SK-N-SH (cell line): ENCODE results near the gene APOC3. TPM values are rescaled to one million over a fixed set of nuclear protein-coding genes. Genes with fewer than 3 reads are reported as not detected.

Source experiments
- CTCF ChIA-PET: fragments of 300-600, 350-600 bp; formaldehyde crosslinking; extraction: SDS; loops from one replicate; lab custom pipeline; 2021; lab: Yijun Ruan, JAX
- POLR2A ChIA-PET: fragments of 350-600 bp; sonication (Branson Sonifier 250); formaldehyde crosslinking; extraction: SDS; loops from one replicate; lab custom pipeline; 2020; ENCODE audit warnings: antibody characterized with exemption, inconsistent platforms; lab: Yijun Ruan, JAX
- DNase-seq: peaks from one replicate; pipeline ENCODE4 v3.0.0; 2012
- H2AFZ ChIP-seq: fragments of 200-600 bp; sonication (generic); 2 replicates; pipeline ENCODE4 v1.8.1; 2016; ENCODE audit warnings: antibody characterized with exemption, mild to moderate bottlenecking, low read depth
- H3F3A ChIP-seq: fragments of 200-600 bp; sonication (generic); replicated peaks from 2 replicates; pipeline ENCODE3; 2016; ENCODE audit warnings: antibody characterized with exemption, mild to moderate bottlenecking; ENCODE audit not compliant: insufficient read depth
- H3K27ac ChIP-seq, 2 experiments: fragments of 200-500 bp in 1 of 2; fragments of 200-600 bp in 1 of 2; sonication (Bioruptor generic) in 1 of 2; sonication (generic), shearing (Covaris generic) in 1 of 2; 2 replicates each; pipeline versions ENCODE4 v1.5.1 to v1.6.1; 2014 to 2016; ENCODE audit warnings: low read depth in 2 of 2, inconsistent platforms in 1 of 2, low read length in 1 of 2, mild to moderate bottlenecking in 1 of 2, mixed read lengths in 1 of 2
- H3K27me3 ChIP-seq: fragments of 200-600 bp; sonication (generic), shearing (Covaris generic); 2 replicates; pipeline ENCODE4 v1.6.1; 2016; ENCODE audit warnings: mixed run types; ENCODE audit not compliant: insufficient read depth
- H3K36me3 ChIP-seq, 2 experiments: fragments of 200-500 bp in 1 of 2; fragments of 200-600 bp in 1 of 2; sonication (Bioruptor generic) in 1 of 2; sonication (generic) in 1 of 2; replicated peaks in 1 of 2; 2 replicates each; pipeline versions ENCODE3 to v1.5.1; 2014 to 2016; ENCODE audit warnings: low read length in 1 of 2, mild to moderate bottlenecking in 1 of 2; ENCODE audit not compliant: insufficient read depth in 2 of 2, control insufficient read depth in 1 of 2
- H3K4me1 ChIP-seq, 2 experiments: fragments of 200-500 bp in 1 of 2; fragments of 200-600 bp in 1 of 2; sonication (Bioruptor generic) in 1 of 2; sonication (generic), shearing (Covaris generic) in 1 of 2; 2 replicates each; pipeline versions ENCODE4 v1.5.1 to v1.6.1; 2014 to 2016; ENCODE audit warnings: low read depth in 1 of 2, low read length in 1 of 2, mixed run types in 1 of 2; ENCODE audit not compliant: insufficient read depth in 2 of 2, control insufficient read depth in 1 of 2
- H3K4me2 ChIP-seq: fragments of 200-600 bp; sonication (generic), shearing (Covaris generic); 2 replicates; pipeline ENCODE4 v1.6.1; 2017; ENCODE audit warnings: mixed run types
- H3K4me3 ChIP-seq, 2 experiments: fragments of 200-500 bp in 1 of 2; fragments of 200-600 bp in 1 of 2; sonication (Bioruptor generic) in 1 of 2; sonication (generic), shearing (Covaris generic) in 1 of 2; 2 replicates each; pipeline versions ENCODE4 v1.5.1 to v1.8.1; 2014 to 2016; ENCODE audit warnings: low read depth in 2 of 2, inconsistent platforms in 1 of 2, low read length in 1 of 2, mild to moderate bottlenecking in 1 of 2, mixed read lengths in 1 of 2, moderate library complexity in 1 of 2
- H3K79me2 ChIP-seq: fragments of 200-600 bp; sonication (generic); 2 replicates; pipeline ENCODE4 v1.8.1; 2017; ENCODE audit warnings: mild to moderate bottlenecking; ENCODE audit not compliant: insufficient read depth
- H3K9ac ChIP-seq: fragments of 200-600 bp; sonication (generic); 2 replicates; pipeline ENCODE4 v1.6.1; 2017; ENCODE audit warnings: mixed run types
- H3K9me2 ChIP-seq: fragments of 200-600 bp; sonication (generic); 2 replicates; pipeline ENCODE4 v1.6.1; 2017; ENCODE audit warnings: mixed run types
- H3K9me3 ChIP-seq: fragments of 200-600 bp; sonication (generic); 2 replicates; pipeline ENCODE4 v1.6.1; 2017; ENCODE audit warnings: mixed run types, mild to moderate bottlenecking, moderate library complexity
- H4K20me1 ChIP-seq: fragments of 200-600 bp; sonication (generic); 2 replicates; pipeline ENCODE4 v1.6.1; 2017; ENCODE audit warnings: mild to moderate bottlenecking, mixed run types; ENCODE audit not compliant: insufficient read depth
- ELF1 ChIP-seq: IDR thresholded peaks from 2 replicates; pipeline ENCODE4 v1.4.0; 2012
- EP300 ChIP-seq, 2 experiments: IDR thresholded peaks; 2 replicates each; pipeline versions ENCODE4 v1.4.0 to v1.6.1; 2012; ENCODE audit warnings: borderline replicate concordance in 1 of 2, low read depth in 1 of 2, low read length in 1 of 2
- GABPA ChIP-seq: IDR thresholded peaks from 2 replicates; pipeline ENCODE4 v1.4.0; 2012; ENCODE audit warnings: low read depth, mild to moderate bottlenecking
- GATA2 ChIP-seq: sonication (generic); formaldehyde crosslinking; IDR thresholded peaks from 2 replicates; pipeline ENCODE4 v1.5.0; 2020; ENCODE audit warnings: mild to moderate bottlenecking, missing genetic modification reagents
- MEF2A ChIP-seq: IDR thresholded peaks from 2 replicates; pipeline ENCODE4 v1.4.0; 2012; ENCODE audit warnings: low read depth, borderline replicate concordance
- MXI1 ChIP-seq: IDR thresholded peaks from 2 replicates; pipeline ENCODE4 v1.6.1; 2012; ENCODE audit warnings: mild to moderate bottlenecking, low read depth, low read length, improper control_type of control experiment
- NFIC ChIP-seq: IDR thresholded peaks from 2 replicates; pipeline ENCODE4 v1.4.0; 2012; ENCODE audit warnings: borderline replicate concordance
- POLR2AphosphoS5 ChIP-seq: IDR thresholded peaks from 2 replicates; pipeline ENCODE4 v1.6.1; 2012; ENCODE audit warnings: low read depth, low read length
- RXRA ChIP-seq: IDR thresholded peaks from 2 replicates; pipeline ENCODE4 v1.4.0; 2012; ENCODE audit warnings: low read depth, mild to moderate bottlenecking, borderline replicate concordance
- TAF1 ChIP-seq: IDR thresholded peaks from 2 replicates; pipeline ENCODE4 v1.6.1; 2012; ENCODE audit warnings: low read depth, mild to moderate bottlenecking, low read length, moderate library complexity, borderline replicate concordance
- TCF12 ChIP-seq: IDR thresholded peaks from 2 replicates; pipeline ENCODE4 v1.4.0; 2012
- TEAD4 ChIP-seq: IDR thresholded peaks from 2 replicates; pipeline ENCODE4 v1.4.0; 2012; ENCODE audit warnings: mild to moderate bottlenecking, borderline replicate concordance; ENCODE audit not compliant: insufficient read depth
- WGBS: methylation state at CpG from one replicate; pipeline ENCODE4 v1.1.6; 2017; ENCODE audit warnings: low lambda C conversion rate; 5-methylcytosine and 5-hydroxymethylcytosine counted together
- polyA plus RNA-seq, 3 experiments: library from polyadenylated mRNA; depleted of rRNA; stranded (reverse); fragments of >200 nt; gene quantifications; 2 replicates each; pipeline ENCODE4 v1.2.3, GENCODE V29; 2012
- TF ChIP-seq, protein P1 (sequence below): fragments of 200-600 bp; sonication (generic); IDR thresholded peaks from 2 replicates; pipeline ENCODE4 v1.6.1; 2017; ENCODE audit warnings: antibody characterized with exemption, mild to moderate bottlenecking, moderate library complexity
- TF ChIP-seq, protein P2 (sequence below): IDR thresholded peaks from 2 replicates; pipeline ENCODE4 v1.4.0; 2012; ENCODE audit warnings: low read depth, borderline replicate concordance
- TF ChIP-seq, protein P3 (sequence below): IDR thresholded peaks from 2 replicates; pipeline ENCODE4 v1.6.1; 2012; ENCODE audit warnings: mild to moderate bottlenecking, low read depth, low read length, moderate library complexity

APOC3 gene
- polyA plus RNA-seq, 1 of the 3 experiments (the other 2 are of a cell fraction), result not detected

DNA sequence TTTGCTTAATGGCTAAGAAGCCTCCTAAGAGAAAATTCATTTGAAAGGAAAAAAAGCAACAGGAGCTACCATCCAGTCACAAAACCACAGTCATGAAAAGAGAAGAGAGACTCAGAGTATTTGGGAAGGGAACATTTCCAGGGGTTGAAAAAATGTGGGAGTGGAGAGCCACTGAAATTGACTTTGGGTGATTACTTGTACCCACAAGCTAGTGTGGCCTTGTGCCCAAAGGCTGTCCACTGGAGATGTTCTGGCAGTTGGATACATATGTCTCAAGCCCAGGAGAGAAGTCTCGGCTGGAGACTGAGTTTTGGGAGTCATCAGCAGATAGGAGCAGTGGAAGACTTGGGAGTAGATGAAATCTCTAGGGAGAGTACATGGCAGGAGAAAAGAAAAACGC lies 34.9 kb upstream of the APOC3 start:
- Histone ChIP-seq H3K79me2 (no peaks in the 10 kb centered on the region), H3K27ac (no peak overlapping the region), H3K9me2 (no peaks in the 10 kb centered on the region), H3K9ac (no peak overlapping the region), H3K27me3 (no peaks in the 10 kb centered on the region), H4K20me1 (no peaks in the 10 kb centered on the region), H3K9me3 (no peaks in the 10 kb centered on the region), H2AFZ (no peak overlapping the region), H3K4me2 (no peak overlapping the region), H3K36me3 (no peaks in the 10 kb centered on the region), H3F3A (peaks cover 11% of the 10 kb centered on the region), H3K4me3 (no peak overlapping the region), H3K4me1 (peaks cover 7 to 8% of the 10 kb centered on the region in 2 experiments; a peak in 2 of 4 replicates)
- DNase-seq, result no peak
- CTCF ChIA-PET, result interaction anchor here (1.6 to 11.4 kb wide), 3 partner anchors 24 to 437 kb away, joined by 3 to 268 read pairs (median 4); partner anchors contain the start of genes PCSK7 and SIK3
- 84% methylated on average over 2 of the region's 2 CpGs for WGBS
- TF ChIP-seq ELF1, result no peak
- TF ChIP-seq, protein P1, sequence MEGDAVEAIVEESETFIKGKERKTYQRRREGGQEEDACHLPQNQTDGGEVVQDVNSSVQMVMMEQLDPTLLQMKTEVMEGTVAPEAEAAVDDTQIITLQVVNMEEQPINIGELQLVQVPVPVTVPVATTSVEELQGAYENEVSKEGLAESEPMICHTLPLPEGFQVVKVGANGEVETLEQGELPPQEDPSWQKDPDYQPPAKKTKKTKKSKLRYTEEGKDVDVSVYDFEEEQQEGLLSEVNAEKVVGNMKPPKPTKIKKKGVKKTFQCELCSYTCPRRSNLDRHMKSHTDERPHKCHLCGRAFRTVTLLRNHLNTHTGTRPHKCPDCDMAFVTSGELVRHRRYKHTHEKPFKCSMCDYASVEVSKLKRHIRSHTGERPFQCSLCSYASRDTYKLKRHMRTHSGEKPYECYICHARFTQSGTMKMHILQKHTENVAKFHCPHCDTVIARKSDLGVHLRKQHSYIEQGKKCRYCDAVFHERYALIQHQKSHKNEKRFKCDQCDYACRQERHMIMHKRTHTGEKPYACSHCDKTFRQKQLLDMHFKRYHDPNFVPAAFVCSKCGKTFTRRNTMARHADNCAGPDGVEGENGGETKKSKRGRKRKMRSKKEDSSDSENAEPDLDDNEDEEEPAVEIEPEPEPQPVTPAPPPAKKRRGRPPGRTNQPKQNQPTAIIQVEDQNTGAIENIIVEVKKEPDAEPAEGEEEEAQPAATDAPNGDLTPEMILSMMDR, result no peak
- TF ChIP-seq TAF1, result no peak
- TF ChIP-seq POLR2AphosphoS5, result no peak
- no peak for TF ChIP-seq MXI1
- TF ChIP-seq, protein P2, sequence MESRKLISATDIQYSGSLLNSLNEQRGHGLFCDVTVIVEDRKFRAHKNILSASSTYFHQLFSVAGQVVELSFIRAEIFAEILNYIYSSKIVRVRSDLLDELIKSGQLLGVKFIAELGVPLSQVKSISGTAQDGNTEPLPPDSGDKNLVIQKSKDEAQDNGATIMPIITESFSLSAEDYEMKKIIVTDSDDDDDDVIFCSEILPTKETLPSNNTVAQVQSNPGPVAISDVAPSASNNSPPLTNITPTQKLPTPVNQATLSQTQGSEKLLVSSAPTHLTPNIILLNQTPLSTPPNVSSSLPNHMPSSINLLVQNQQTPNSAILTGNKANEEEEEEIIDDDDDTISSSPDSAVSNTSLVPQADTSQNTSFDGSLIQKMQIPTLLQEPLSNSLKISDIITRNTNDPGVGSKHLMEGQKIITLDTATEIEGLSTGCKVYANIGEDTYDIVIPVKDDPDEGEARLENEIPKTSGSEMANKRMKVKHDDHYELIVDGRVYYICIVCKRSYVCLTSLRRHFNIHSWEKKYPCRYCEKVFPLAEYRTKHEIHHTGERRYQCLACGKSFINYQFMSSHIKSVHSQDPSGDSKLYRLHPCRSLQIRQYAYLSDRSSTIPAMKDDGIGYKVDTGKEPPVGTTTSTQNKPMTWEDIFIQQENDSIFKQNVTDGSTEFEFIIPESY, result no peak
- POLR2A ChIA-PET, result no interaction called here

DNA sequence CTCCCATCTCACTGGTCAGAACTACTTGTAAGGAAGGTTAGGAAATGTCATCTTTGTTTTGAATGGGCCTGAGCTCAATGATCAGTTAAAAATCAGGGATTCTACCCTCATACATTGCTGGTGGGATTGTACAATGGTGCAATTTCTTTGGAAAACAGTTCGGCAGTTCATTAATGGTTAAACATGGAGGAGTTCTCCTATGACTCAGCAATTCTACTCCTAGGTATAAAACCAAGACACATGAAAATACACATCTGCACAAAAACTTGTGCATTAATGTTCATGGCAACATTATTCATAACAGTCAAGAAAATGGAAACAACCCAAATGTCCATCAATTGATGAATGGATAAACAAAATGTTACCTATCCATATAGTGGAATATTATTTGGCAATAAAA lies 33.2 kb upstream of the APOC3 start:
- H3K79me2 ChIP-seq, result no peaks in the 10 kb centered on the region
- DNase-seq, result no peak
- H3K27me3 ChIP-seq, result no peaks in the 10 kb centered on the region
- whole genome bisulfite sequencing, result 85% methylated on average over 1 of the region's 1 CpG
- POLR2A ChIA-PET, result no interaction called here
- no peak overlapping the region for H3K9ac ChIP-seq
- H2AFZ ChIP-seq, result no peak overlapping the region
- CTCF ChIA-PET, result interaction anchor here (0.6 to 11.4 kb wide), 3 partner anchors 22 to 308 kb away, joined by 3 to 268 read pairs (median 4); partner anchors contain the start of gene SIK3
- H3K4me3 ChIP-seq, result no peak overlapping the region
- H3F3A ChIP-seq, result peaks cover 11% of the 10 kb centered on the region
- no peak overlapping the region for H3K4me2 ChIP-seq
- H3K9me2 ChIP-seq, result no peaks in the 10 kb centered on the region
- H3K36me3 ChIP-seq, result no peaks in the 10 kb centered on the region
- H3K4me1 ChIP-seq, result peaks cover 2 to 8% of the 10 kb centered on the region in 2 experiments; a peak in 2 of 4 replicates
- no peak overlapping the region for H3K27ac ChIP-seq
- H4K20me1 ChIP-seq, result no peaks in the 10 kb centered on the region
- no peaks in the 10 kb centered on the region for H3K9me3 ChIP-seq
- TF ChIP-seq GABPA, result no peak
- TF ChIP-seq, protein P2, result no peak
- TF ChIP-seq MEF2A, result no peak
- TF ChIP-seq TEAD4, result no peak
- TF ChIP-seq, protein P3, sequence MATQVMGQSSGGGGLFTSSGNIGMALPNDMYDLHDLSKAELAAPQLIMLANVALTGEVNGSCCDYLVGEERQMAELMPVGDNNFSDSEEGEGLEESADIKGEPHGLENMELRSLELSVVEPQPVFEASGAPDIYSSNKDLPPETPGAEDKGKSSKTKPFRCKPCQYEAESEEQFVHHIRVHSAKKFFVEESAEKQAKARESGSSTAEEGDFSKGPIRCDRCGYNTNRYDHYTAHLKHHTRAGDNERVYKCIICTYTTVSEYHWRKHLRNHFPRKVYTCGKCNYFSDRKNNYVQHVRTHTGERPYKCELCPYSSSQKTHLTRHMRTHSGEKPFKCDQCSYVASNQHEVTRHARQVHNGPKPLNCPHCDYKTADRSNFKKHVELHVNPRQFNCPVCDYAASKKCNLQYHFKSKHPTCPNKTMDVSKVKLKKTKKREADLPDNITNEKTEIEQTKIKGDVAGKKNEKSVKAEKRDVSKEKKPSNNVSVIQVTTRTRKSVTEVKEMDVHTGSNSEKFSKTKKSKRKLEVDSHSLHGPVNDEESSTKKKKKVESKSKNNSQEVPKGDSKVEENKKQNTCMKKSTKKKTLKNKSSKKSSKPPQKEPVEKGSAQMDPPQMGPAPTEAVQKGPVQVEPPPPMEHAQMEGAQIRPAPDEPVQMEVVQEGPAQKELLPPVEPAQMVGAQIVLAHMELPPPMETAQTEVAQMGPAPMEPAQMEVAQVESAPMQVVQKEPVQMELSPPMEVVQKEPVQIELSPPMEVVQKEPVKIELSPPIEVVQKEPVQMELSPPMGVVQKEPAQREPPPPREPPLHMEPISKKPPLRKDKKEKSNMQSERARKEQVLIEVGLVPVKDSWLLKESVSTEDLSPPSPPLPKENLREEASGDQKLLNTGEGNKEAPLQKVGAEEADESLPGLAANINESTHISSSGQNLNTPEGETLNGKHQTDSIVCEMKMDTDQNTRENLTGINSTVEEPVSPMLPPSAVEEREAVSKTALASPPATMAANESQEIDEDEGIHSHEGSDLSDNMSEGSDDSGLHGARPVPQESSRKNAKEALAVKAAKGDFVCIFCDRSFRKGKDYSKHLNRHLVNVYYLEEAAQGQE, result no peak
- no peak for TF ChIP-seq GATA2
- TF ChIP-seq RXRA, result no peak
- TF ChIP-seq EP300 (IDR thresholded peaks at IDR 0.05; ENCODE audit: borderline replicate concordance in 1 of 2, low read depth in 1 of 2, low read length in 1 of 2), result no peak
- TF ChIP-seq NFIC, result no peak
- no peak for TF ChIP-seq TAF1
- TF ChIP-seq TCF12, result no peak
- TF ChIP-seq, protein P1, result no peak
